Measurements from ENCODE around the gene THAP4.

Gene THAP4

DNA sequence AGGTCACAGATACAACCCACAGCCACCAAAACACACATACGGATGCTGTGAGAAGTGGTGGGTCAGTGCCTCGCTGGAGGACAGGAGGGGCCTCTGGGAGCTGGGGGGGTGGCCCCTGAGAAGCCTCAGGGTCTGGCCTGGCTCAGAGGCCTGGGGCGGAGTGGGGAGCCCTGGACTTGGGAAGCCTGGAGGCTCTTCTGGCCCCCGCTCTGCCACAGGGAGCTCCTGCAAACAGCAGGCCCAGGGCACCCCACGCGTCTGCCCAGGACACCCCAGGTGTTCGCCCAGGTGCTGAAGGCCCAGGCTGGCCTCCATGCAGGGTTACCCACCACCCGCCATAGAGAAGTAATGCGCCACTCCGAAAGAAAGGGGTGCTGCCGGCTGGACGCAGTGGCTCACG is 25.9 kb downstream of the THAP4 start:
- no peak overlapping the region for H3K4me3 ChIP-seq (ENCODE audit: low read depth, low read length)
- TF ChIP-seq, protein P1, sequence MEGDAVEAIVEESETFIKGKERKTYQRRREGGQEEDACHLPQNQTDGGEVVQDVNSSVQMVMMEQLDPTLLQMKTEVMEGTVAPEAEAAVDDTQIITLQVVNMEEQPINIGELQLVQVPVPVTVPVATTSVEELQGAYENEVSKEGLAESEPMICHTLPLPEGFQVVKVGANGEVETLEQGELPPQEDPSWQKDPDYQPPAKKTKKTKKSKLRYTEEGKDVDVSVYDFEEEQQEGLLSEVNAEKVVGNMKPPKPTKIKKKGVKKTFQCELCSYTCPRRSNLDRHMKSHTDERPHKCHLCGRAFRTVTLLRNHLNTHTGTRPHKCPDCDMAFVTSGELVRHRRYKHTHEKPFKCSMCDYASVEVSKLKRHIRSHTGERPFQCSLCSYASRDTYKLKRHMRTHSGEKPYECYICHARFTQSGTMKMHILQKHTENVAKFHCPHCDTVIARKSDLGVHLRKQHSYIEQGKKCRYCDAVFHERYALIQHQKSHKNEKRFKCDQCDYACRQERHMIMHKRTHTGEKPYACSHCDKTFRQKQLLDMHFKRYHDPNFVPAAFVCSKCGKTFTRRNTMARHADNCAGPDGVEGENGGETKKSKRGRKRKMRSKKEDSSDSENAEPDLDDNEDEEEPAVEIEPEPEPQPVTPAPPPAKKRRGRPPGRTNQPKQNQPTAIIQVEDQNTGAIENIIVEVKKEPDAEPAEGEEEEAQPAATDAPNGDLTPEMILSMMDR (IDR thresholded peaks at IDR 0.05; ENCODE audit: insufficient read depth, low read length, missing control alignments): no peak
- POLR2A ChIA-PET: no interaction called here
- no peak for DNase-seq (ENCODE audit: low read depth, low spot score)
- CTCF ChIA-PET: interaction anchor here (0.7 to 2.7 kb wide), 9 partner anchors 11 to 202 kb away, joined by 3 to 6 read pairs (median 4); partner anchors contain the start of genes ATG4B and THAP4

DNA sequence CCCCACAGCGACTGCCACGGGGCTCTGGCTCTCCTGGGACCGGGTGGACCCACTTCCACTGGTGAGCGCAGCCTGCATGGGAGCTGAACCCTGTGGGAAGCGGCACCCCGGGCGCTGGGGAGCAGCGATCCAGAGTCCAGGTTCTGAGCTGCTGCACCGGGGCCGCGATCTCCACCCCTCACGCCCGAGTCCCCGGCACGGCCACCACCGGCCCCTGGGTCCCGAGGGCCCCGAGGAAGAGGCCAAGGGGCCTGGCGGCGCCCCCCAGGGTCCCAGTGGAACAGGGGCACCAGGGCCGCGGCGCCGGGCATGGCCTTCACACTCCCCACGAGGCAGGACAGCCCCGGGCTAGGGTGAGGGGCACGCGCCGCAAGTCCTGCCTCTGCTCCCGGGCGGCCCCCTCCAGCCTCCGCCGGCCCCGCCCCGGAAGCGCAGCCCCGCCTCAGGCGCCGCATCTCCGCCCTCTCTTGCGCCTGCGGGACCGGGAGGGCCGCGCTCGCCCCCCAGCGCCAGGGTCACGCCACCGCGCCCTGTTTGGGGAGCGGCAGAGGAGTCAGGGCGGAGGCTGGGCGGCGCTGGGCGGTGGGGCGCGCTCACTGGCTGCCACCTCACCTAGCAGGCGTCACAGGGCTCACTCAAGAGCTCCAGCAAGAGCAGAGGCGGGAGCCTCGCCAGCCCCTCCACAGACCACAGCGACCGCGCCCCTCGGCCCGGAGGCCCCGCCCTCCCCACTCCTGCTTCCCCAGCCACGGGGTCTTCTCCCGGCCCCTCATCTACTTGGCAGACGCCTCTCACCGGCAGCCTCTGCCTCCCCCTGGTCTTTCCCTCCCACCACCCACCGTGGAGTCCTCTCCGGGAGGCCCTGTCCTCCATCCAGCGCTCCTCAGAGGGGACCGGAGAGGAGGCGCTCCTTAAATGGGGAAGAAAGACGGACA is 26.8 kb downstream of the THAP4 start:
- CTCF ChIA-PET: interaction anchor here (0.7 to 2.7 kb wide), 13 partner anchors 8 to 201 kb away, joined by 3 to 6 read pairs (median 3); partner anchors contain the start of genes ATG4B and THAP4
- POLR2A ChIA-PET: interaction anchor here (1.0 kb wide), 1 partner anchor 19 kb away, joined by 3 read pairs; no protein-coding TSS in a partner anchor
- TF ChIP-seq, protein P1 (IDR thresholded peaks at IDR 0.05; ENCODE audit: insufficient read depth, low read length, missing control alignments): peak; percentile 86
- peak overlapping the region; percentile 56 for H3K4me3 ChIP-seq (ENCODE audit: low read depth, low read length)
- DNase-seq (ENCODE audit: low read depth, low spot score): no peak

DNA sequence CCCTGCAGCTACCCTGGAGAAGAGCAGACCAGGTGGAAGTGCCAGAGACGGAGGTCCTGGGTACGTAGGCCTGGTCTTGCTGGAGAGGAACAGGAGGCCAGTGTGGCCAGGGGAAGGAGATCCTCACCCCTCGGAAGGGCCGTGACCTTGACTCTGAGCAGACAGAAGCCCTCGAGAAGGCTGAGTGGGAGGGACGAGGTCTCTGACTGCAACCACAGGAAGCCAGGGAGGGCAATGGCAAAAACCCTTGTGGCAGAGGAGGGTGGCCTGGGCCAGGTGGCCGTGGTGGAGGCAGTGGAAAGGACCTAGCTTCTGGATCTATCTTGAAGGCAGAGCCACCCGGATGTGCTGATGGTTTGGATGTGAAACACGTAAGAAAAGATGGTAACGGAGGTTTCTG is 28.1 kb downstream of the THAP4 start:
- POLR2A ChIA-PET: no interaction called here
- no peak for DNase-seq (ENCODE audit: low read depth, low spot score)
- CTCF ChIA-PET: interaction anchor here (1.5 to 2.7 kb wide), 3 partner anchors 8 to 25 kb away, joined by 3 to 6 read pairs (median 6); no protein-coding TSS in a partner anchor
- TF ChIP-seq, protein P1 (IDR thresholded peaks at IDR 0.05; ENCODE audit: insufficient read depth, low read length, missing control alignments): no peak
- H3K4me3 ChIP-seq (ENCODE audit: low read depth, low read length): no peak overlapping the region

DNA sequence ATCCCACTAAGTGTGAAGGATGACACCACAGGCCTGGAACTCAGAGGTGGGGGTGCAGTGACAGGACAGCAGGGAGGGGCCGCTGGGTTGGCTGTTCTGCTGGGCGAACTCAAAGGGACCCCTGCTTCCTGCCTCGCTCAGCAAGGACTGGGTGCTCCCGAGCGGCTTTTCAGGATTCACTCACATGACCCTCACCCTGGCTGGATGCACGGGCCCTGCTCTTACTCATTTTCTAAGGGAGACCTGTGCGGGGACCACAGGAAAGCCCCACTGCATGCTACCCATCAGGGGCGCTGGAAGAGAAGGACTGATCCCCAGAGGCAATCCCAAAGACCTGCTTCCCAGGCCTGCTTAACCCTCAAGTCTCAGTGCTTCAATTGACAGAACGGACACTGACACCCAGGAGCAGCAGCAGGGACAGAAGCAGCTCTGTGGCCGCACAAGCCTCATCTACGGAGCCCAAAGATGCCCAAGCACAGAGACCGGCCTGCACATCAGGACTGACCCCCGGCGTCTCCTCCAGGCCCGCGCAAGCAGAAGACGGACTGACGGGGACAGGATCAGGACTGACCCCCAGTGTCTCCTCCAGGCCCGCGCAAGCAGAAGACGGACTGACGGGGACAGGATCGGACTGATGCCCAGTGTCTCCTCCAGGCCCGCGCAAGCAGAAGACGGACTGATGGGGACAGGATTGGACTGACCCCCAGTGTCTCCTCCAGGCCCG is 29.6 kb downstream of the THAP4 start:
- ChIA-PET POLR2A (no interaction called here), CTCF (interaction anchor here (1.7 kb wide), 1 partner anchor 9 kb away, joined by 6 read pairs; no protein-coding TSS in a partner anchor)
- no peak overlapping the region for H3K4me3 ChIP-seq (ENCODE audit: low read depth, low read length)
- no peak for DNase-seq (ENCODE audit: low read depth, low spot score)
- TF ChIP-seq, protein P1 (IDR thresholded peaks at IDR 0.05; ENCODE audit: insufficient read depth, low read length, missing control alignments): no peak

DNA sequence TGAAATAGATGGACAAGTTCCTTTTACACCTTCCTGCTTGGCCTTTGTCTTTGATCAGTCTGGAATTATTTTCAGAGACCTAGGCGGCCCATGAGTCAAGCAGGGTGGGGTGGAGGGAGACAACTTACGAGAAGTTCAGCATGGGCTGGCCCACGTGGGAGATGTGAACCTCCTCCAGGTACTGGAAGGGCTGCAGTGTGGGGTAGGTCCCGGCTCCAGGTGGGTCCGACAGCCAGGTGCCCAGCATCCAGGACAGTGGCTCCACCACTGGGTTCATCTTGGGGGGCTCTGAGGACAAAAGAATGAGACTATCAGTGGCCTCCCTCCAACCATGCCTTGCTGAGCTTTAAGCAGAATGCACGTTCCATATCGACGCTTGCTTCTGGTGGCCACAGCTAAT is 30.8 kb downstream of the THAP4 start:
- CTCF ChIA-PET: no interaction called here
- TF ChIP-seq, protein P1 (IDR thresholded peaks at IDR 0.05; ENCODE audit: insufficient read depth, low read length, missing control alignments): no peak
- POLR2A ChIA-PET: no interaction called here
- DNase-seq (ENCODE audit: low read depth, low spot score): no peak
- H3K4me3 ChIP-seq (ENCODE audit: low read depth, low read length): no peak overlapping the region

DNA sequence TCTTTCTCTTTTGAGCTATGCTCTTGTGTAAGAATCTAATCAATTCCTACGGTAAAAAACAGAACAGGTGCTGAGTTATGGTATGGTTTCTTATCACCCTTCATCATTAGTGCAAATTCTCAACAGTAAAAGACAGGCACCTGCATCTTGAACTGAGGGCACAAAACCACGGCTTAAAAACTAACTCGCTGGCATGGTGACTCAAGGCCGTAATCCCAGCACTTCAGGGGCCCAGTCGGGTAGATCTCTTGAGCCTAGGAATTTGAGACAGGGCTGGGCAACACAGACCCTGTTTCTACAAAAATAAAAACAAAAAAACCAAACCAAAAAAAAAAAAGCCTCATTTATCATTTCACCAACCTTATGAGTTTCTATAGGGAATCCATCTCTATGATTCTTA is 33.3 kb downstream of the THAP4 start:
- POLR2A ChIA-PET: no interaction called here
- TF ChIP-seq, protein P1 (IDR thresholded peaks at IDR 0.05; ENCODE audit: insufficient read depth, low read length, missing control alignments): no peak
- CTCF ChIA-PET: no interaction called here
- no peak overlapping the region for H3K4me3 ChIP-seq (ENCODE audit: low read depth, low read length)
- DNase-seq (ENCODE audit: low read depth, low spot score): no peak
